Omental fat pad (tissue), 4 donors: ENCODE data around the gene ZNF436. TPM values are rescaled to one million over a fixed set of nuclear protein-coding genes. Genes with fewer than 3 reads are reported as not detected.
A peak's percentile ranks its signal among the peaks of the same experiment; 100 is the strongest.

Experiments used
- ATAC-seq: fragments of 150-250 bp; one replicate; pipeline ENCODE4 v1.9.1; 2016; ENCODE audit warnings: mild to moderate bottlenecking, moderate library complexity; ENCODE audit not compliant: low FRiP score
- DNase-seq: peaks from one replicate; pipeline ENCODE4 v3.0.0-alpha.2; 2019; ENCODE audit warnings: low spot score
- total RNA-seq, 4 donors: library from RNA; depleted of rRNA; stranded (reverse); fragments of >200 nt; gene quantifications; one replicate each; pipeline ENCODE4 v1.1.0, GENCODE V29; 2016
- TF ChIP-seq, protein P1 (sequence below), 3 donors: fragments of 450-650 bp; IDR thresholded peaks; one replicate each; pipeline ENCODE4 v1.5.1; 2016 to 2017; ENCODE audit warnings: antibody characterized with exemption in 3 of 3, mild to moderate bottlenecking in 3 of 3, moderate library complexity in 2 of 3

Gene ZNF436
- total RNA-seq, 4 donors from 2014 or later: 16.7 to 24.0 (median 18.4) TPM

DNA sequence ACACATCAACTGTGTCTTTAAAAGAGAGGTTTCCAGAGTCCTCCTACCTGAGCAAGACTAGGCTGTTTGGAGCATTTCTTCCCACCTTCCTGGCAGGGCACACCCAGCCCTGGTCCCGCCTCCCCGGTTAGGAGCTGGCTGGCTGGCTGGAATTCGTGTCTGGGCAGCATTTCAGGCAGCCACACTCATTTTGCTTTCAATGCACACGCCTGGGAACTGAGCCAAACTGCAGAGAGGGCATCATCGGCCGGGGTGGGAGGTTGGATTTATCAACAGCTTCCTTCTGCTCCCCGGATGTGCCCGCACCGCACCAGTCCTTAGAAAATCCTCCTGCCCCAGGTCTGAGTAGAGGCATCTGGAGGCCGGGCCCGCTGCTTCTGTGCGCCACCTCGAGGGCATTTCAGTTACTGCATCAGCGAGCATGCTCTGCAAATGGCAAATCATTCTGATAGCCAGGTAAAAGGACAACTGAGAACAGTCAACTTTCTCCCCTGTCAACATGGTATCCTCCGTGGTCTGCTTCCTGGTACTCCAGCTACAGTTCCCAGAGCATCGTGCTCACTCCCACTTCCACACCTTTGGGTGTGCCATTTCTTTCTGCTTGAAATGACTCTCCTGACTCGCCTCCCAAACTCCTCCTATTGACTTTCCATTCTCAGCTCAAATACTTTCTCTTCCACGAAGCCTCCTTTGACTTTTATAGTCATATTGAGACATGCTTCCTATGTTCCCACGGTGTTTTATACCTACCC lies 34.3 kb upstream of the ZNF436 start:
- ATAC-seq (peak; percentile 94), DNase-seq (peak; percentile 91)
- TF ChIP-seq, protein P1, sequence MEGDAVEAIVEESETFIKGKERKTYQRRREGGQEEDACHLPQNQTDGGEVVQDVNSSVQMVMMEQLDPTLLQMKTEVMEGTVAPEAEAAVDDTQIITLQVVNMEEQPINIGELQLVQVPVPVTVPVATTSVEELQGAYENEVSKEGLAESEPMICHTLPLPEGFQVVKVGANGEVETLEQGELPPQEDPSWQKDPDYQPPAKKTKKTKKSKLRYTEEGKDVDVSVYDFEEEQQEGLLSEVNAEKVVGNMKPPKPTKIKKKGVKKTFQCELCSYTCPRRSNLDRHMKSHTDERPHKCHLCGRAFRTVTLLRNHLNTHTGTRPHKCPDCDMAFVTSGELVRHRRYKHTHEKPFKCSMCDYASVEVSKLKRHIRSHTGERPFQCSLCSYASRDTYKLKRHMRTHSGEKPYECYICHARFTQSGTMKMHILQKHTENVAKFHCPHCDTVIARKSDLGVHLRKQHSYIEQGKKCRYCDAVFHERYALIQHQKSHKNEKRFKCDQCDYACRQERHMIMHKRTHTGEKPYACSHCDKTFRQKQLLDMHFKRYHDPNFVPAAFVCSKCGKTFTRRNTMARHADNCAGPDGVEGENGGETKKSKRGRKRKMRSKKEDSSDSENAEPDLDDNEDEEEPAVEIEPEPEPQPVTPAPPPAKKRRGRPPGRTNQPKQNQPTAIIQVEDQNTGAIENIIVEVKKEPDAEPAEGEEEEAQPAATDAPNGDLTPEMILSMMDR (IDR thresholded peaks at IDR 0.05): peak in 2 of 3 donors; percentile 17 to 68

- DNase-seq (no peak), ATAC-seq (no peak)
- TF ChIP-seq, protein P1 (IDR thresholded peaks at IDR 0.05): no peak
These were observed 33.7 kb upstream of the ZNF436 start for GRCh38 chr1:23403355-23403734.

DNA sequence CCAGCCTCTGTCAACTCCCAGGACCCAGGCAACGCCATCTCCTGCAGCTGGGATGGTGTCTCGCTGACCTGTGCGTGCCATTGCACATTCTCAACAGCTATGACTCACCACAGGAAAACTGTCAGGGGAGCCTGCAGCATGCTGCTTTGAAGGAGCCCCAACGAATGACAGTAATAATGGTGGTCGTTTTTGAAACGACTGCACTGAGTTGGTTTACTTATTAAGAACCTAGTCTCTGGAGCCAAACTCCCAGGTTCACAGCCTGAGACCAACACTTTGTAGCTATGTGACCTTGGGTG lies 33.4 kb upstream of the ZNF436 start:
- TF ChIP-seq, protein P1 (IDR thresholded peaks at IDR 0.05): no peak
- ATAC-seq (no peak), DNase-seq (no peak)

- TF ChIP-seq, protein P1 (IDR thresholded peaks at IDR 0.05): no peak
- no peak for ATAC-seq
- no peak for DNase-seq
These were observed 32.8 kb upstream of the ZNF436 start for GRCh38 chr1:23402286-23403037.

GRCh38 chr1:23401313-23401712 lies 31.7 kb upstream of the ZNF436 start:
- TF ChIP-seq, protein P1 (IDR thresholded peaks at IDR 0.05): no peak
- ATAC-seq (no peak), DNase-seq (no peak)

DNA sequence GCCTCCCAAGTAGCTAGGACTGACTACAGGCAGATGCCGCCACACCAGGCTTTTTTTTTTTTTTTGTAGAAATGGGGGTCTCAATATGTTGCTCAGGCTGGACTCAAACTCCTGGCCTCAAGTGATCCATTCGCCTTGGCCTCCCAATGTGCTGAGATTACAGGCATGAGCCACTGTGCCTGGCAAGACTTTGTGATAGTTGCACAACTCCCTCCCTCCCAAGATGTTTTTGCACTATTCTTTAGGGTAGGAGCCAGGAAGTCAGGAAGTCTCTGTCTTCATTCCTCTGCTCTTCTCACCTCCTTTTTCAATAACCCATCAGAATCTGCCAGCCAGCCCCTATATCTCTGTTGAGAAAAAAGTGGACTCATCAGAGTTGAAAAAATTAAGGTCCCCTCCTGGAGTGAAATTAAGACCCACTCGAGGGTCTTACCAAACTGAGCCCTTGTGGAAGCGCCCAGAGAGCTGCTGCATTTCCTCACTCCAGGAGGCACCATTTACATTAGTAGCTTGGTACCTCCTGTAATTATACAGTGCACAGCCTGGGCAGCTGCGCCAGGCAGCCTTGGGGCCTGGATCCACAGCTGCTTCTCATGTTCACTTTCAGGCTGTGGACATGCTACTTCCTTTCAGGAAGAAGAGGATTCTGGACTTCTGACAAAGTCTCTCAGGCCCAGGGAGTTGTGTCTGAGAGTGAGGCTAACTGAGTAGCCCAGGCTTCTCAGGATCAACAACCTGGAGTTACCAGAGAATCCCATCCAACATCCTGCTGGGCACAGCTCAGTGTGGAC lies 30.9 kb upstream of the ZNF436 start:
- DNase-seq (no peak), ATAC-seq (no peak)
- TF ChIP-seq, protein P1 (IDR thresholded peaks at IDR 0.05): no peak
